GM19099 (cell line): ENCODE measurements around the gene GPLD1.

Experiments used
- POLR2A ChIP-seq: IDR thresholded peaks from 3 replicates; pipeline ENCODE4 v1.6.1; 2011; ENCODE audit warnings: low read depth; ENCODE audit not compliant: insufficient read length; ENCODE audit errors: extremely low read depth

GPLD1 gene

DNA sequence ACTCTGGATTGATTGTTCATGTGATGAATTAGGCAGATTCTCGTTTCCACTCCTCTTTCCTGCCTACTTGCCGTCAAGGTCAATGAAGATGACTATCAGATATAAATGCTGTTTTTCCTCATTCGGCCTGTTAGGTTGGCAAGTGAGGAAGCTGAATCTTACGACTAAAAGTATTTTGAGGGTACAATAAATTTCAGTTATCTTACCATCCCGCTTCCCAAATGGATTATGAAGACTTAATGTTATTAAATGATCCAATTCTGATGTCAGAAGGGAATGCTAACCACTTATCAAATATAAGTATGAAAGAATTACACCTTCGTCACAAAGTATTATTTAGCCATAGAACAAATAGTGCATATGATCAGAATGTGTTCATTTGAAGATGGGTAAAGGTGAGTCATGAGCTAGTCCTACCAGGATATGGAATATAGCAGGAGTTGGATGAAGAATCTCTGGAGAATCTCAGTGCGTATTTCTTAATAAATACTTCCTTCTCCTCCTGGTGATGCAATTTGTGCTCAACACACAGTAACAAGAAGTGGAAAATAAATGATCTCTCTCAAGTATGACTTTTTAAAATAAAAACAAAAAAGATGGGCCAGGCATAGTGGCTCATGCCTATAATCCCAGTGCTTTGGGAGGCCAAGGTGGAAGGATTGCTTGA, 4.6 kb downstream of the GPLD1 start:
- no peak for TF ChIP-seq POLR2A

DNA sequence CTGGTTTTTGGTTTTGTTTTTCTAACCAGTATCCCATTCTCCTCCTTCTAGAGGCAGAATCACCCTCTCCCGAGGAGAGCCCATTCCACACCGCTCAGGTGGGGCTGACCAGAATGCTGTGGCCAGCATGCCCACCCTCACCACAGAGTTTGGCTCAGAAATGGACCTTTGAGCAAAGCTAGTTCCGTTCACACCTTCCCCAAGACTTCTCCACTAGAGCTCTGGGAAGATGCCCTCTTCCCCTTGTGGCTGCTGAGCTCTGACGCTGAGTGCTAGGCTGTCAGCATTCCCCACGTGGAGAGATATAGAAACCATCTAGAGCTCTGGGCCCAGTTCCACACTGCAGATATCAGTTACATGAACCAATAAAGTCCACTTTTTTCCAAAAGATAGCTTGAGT, 7.9 kb downstream of the GPLD1 start:
- TF ChIP-seq POLR2A: no peak

DNA sequence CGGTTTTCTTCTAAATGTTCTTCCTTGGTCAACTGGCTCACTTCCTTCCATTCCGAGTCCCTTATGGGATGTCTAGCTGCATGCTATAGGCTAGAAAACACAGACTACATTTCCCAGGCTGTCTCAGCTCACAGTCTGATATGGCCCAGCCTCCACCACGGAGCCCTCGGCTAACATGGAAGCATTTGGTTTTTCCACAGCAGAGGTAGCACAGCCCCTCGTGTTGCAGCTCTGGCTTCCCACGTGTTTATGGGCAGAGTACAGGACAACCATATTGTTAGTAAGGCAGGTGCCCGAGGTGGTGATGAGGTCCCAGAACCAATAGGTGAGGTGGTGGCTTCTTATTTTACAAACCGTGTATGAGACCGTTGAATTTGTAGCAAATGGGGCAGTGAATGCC, 8.7 kb downstream of the GPLD1 start:
- no peak for TF ChIP-seq POLR2A

DNA sequence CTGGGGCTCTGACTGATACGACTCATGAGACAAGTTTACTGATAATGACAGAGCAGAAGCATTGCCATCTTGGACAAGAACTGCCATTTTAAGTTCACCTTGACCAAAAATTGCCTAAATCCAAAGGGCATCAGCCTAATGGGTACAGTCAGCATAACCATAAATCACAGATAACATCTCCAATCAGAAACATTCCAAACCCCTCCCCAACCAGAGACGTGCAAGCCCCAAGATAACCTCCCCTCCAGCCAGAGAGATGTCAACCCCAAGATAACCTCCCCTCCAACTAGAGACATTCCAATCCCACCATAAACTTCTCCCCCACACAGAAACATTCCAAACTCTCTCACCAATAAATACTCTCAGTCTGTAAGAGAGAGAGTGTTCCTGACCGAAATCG, 10.5 kb downstream of the GPLD1 start:
- no peak for TF ChIP-seq POLR2A

DNA sequence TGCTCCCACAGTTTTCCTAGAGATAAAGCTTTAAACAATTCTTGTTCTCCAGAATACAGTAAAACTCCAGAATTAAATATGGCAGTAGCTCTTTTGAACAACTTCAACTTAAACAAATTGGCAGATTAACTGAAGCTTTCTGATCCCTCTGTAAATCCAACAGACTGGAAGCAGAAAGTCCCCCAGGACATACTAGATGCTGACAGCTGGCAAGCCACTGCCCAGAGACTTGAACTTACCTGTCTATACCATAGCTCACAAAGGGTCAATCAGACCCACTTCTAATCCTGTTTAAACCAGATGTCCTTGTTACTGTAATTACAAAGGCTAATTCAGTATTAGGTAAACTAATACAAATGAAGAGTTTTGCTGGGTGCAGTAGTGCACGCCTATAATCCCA, 12.3 kb downstream of the GPLD1 start:
- no peak for TF ChIP-seq POLR2A

DNA sequence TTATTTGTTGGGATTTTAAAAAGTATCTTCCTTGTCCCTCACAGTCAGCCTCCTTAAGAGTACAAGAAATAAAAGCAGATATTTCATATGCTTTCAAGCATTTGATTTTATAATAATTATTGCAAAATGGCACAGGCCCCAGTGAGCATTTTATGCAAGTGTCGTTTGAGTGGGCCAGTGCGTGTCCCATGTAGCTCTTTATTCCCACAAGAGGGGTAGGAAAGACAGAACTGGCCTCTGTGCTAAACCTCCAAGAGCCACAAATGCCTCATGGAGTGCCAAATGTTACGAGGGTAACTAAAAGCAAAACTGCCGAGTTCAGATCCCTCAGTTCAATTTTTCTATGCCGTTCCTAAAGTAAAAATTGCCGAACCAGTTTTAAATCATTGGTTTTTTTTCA, 12.7 kb downstream of the GPLD1 start:
- TF ChIP-seq POLR2A: no peak

DNA sequence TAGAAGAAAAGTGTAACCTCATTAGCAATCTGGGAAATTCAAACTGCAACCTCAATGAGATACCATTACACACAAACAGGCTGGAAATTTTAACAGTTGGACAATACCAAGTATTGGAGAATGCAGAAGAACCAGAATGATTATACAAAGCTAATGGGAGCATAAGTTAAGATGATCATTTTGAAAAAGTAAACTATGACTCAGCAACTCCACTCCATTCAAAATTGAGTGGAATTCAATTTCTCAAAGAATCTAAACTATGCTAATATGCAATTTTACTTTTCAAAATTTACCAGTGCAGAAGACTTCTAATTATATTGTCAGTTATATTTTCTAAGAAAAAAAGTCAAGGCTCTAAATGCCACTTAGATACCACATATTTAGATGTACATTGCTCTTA, 17.2 kb downstream of the GPLD1 start:
- no peak for TF ChIP-seq POLR2A

DNA sequence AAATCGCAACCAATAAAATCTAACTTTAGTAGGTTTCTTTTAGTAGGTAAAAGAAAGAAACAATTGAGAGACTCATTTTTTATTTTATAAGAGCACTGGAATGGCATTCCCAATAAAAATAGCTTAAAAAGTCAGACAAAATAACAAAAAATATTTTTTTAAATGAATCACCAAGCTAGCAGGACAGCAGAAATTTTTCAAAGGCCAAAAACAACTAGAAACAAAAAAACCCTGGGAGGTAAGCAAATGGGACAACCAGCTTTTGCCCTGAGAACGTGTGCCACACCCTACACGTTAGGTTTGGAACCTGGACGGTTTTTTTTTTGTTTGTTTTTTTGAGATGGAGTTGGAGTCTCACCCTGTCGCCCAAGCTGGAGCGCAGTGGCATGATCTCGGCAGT, 19.6 kb downstream of the GPLD1 start:
- no peak for TF ChIP-seq POLR2A

DNA sequence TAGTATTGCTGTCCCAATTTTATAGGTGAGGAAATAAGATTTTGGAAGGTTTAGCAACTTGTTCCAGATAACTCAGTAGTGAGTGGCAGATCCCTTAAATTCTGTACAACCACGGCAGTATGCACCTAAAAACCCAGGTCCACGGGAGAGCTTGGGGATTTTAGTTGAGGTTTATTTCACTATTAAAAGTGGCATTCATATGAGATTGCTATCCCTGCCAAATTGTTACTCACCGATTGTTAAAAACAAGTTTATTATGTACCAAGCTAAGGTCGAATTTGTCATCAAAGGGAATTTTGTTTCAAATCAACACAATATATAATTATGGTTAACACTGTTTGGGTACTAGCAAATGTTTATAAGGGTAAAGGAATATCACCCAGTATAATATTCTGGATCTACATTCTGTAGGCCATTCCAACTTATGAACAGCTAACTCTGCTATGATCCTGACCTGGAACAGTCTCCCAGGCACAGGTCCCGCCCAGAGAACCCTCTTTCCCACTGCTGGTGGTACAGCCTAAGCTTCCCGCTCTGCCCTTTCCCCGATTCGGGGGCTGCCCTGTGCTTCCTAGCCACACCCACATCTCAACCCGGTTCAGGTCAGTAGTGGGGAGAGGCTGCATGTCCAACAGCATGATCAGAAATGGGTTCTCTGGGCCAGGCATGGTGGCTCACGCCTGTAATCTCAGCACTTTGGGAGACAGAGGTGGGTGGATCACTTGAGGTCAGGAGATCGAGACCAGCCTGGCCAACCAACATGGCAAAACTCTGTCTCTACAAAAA, 24.9 kb downstream of the GPLD1 start:
- no peak for TF ChIP-seq POLR2A

DNA sequence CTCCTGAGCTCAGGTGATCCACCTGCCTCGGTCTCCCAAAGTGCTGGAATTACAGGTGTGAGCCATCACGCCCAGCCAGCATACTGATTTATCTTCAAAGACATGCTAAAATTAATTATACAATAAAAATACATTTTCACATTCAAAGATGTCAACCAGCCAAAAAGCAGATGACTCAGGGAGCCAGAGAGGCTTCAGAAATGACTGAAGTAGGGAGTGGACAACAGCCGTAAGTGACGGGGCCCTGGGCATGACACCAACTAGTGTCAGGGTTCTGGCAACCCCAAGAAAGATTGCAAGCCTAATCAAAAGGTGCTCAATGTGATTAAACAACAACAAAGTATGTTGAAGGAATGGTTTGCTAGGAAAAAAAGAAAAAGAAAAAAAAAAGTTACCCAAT, 28.4 kb downstream of the GPLD1 start:
- no peak for TF ChIP-seq POLR2A

DNA sequence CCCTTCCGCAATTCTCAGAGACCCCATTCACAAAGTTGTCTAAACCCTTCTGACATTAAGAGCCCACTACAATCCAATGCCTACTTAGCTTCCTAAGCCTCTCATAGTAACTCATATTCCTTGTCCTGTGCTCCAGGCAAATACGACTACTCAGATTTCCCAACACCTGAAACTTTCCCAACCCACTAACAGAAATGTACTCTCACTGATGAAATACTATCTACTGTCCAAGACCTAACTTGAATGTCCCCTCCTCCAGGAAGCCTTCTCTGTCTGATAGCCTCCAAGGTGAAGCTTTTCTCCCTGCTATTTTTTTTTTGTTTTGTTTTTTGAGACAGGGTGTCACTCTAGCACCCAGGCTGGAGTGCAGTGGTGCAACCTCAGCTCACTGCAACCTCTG, 30.4 kb downstream of the GPLD1 start:
- TF ChIP-seq POLR2A: no peak

DNA sequence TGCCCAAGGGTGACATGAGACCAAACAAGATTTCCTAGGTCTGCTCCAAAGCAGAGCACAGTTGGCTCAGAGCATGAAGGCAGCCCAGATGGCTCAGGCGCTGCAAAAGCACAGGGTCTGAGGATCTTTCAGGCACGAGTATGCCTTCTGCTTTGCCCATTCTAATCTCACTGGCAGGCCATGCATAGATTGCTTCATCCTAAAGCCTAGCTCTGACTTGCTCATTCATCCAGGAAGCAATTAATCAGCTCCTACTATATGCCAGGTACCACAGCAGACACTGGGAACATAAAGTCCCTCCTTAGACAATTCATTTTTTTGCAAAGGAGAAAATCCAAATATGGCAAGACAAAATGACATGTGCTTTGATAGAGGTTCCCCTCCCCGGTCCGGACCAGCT, 31.2 kb downstream of the GPLD1 start:
- no peak for TF ChIP-seq POLR2A

DNA sequence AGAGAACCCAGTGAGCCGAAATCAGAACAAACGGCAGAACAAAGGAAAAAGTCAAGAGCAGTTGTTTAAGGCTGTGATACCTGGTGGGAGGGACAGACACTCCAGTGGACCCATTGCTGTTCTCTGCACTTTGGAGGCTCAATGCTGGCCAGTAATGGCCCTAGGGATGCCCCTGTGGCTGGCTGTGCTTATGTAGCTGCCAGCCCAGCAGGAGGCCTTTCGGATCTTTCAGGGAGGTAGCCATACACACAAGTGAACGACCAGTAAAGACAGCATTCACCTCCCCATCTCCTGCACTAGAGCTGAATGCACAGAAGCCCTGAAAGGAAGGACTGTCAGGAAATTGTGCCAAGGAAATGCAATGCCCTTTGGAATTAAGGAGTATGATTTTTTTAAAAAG, 34.3 kb downstream of the GPLD1 start:
- no peak for TF ChIP-seq POLR2A

DNA sequence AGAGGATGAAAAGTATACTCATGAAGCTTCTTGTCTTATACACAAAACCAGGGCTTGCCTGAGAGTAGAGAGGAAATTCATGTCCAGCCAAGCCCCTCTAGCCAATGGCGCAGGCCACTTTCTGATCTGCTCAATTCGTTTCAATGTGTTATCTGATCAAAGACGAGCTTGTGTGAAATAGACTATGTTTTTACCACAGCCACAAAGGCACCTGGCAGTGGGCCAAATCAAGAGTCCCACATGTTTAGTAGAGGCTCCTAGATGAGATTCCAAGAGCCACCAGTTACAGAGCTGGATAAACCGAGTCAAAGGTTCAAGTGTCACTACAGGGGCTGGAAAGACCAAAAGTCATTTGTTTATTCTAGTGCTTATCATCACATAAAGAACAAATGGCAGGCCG, 34.9 kb downstream of the GPLD1 start:
- no peak for TF ChIP-seq POLR2A

DNA sequence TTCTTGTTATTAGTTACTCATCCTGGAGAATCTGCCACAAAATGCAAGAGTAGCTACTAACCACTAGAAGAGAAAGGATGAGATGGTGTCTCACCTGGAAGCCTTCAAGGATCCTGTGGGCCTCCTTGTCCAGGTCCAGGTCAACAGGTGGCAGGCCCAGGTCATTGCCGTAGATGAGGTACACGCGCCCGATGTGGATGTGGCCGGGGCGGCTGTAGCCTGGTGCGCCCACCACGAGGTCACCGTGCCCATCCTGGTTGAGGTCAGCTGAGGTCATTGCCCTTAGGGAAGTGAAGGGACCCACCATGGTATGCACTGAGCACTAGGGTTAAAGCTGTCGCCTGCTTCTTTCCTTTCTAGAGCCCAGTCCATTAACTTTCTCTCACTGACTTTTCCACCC, 35.5 kb downstream of the GPLD1 start:
- no peak for TF ChIP-seq POLR2A

DNA sequence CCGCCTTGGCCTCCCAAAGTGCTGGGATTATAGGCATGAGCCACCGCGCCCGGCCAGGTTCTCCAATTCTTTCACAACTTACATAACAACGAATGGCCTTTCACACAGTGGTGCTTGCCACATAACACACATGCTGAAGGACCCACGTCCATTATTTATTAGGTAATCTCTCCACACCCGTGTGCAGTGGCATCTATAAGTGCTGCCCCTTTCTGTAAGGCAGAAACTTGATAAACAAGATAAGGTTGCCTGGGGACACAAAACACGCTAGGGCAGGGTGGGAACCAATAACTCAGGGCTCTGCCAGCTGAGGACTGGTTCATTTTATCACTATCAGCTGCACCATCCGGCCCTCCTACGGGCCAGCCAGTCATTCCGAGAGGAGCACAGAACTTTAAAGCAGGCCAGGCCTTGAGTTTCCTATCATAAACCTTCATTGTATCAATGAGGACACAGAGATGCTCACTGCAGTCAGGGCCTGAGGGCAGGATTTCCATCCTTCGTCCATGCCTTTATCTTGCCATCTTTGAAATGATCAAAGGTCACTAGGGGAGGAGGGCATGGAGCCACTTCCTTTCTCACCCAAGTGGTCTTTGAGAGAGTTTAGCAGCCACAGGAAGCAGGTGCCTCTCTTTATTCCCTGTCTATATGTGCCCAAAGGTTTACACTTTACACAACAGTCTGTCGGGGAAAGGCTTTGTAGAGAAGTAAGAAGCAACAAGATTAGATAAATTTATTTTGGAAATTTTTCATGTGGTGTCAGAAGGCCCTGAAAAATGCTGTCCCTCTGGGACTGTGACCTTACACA, 37.6 kb downstream of the GPLD1 start:
- TF ChIP-seq POLR2A: no peak
